SHP77 treated with DMSO at 0.1 percent for 48 hours (cell line): ENCODE results near the gene STAT2.
"Not testable (repeated sequence)": the region's sequence is repeated elsewhere in the genome, so short reads cannot be mapped to it uniquely, and the experiment has no call there.

Source experiments
- DNase-seq: peaks from one replicate; lab custom pipeline; 2025; lab: John Stamatoyannopoulos, UW

Gene STAT2

DNA sequence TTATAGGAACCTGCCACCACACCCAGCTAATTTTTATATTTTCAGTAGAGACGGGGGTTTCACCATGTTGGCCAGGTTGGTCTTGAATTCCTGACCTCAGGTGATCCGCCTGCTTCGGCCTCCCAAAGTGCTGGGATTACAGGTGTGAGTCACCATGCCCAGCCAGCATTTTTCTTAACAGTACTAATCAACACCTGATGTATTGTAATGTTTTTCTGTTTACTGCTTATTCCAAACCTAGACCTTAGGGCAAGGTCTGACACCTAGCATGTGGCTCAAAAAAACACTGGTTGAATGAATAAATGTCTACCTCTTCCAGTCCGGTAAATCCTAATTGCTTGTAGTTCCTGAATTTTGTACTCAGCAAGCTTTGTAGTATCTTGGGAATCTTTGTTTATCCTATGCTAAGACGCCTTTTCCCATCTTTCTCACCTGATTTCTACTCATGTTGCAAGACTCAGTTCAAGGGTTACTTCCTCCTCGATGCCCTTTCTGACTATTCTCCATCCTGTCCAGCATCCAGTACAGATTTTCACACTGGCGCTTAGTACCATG lies 28.9 kb downstream of the STAT2 start:
- no peak for DNase-seq

DNA sequence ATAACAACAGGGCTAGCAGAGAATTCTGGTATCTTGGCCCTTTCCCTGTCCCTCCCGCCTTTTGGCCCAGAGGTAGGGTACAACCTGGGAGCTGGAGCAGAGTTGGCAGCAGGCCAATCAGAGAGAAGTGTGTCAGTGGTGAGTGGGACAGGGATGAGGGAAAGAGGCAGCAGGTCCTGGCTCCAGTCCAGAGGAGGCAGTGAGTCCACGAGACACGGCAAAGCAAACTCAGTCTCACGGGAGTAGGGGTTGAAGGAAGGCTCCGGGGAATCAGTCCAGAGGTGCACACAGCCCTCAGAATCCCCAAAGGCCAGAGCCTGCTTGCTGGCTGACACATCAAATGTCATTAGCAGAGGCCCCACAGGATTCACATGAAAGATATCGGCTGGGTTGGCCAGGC lies 33.4 kb downstream of the STAT2 start:
- no peak for DNase-seq

DNA sequence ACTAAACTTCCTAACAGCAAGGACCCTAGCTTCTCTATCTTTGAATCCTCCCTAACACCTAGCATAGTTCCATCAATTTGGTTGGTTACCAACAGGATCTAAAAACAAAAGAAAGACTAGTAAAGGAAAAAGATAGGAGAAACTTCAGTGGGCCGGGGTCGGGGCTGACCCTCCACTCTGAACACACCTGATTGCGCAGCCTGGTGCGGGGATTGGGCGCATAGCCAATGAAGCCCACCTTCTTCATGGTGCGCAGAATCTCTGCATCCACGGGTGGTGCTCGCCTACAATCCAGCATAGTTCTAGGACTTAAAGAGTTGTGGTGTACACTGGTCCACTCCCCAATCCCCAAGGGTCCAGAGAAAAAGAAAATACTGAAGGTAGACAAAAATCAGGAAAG lies 33.8 kb downstream of the STAT2 start:
- no peak for DNase-seq

DNA sequence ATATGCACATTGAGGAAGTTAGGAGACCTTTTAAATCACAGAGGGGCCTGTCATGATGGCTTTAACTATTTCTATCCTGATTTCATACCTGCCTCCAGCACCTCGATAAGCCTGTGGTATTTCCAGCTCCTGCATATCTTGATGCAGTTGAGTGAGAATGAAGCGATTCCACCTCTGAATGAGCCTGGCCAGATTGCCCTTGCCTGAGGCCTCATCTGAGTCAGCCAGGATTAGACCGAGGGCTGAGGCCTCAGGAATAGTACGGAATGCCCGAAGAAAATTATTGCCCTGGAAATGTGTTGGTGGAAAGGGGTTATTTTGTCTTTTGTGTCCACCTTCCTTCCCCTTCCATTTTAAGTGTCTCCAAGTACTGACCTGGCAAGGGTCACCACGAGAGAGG lies 35.7 kb downstream of the STAT2 start:
- no peak for DNase-seq

DNA sequence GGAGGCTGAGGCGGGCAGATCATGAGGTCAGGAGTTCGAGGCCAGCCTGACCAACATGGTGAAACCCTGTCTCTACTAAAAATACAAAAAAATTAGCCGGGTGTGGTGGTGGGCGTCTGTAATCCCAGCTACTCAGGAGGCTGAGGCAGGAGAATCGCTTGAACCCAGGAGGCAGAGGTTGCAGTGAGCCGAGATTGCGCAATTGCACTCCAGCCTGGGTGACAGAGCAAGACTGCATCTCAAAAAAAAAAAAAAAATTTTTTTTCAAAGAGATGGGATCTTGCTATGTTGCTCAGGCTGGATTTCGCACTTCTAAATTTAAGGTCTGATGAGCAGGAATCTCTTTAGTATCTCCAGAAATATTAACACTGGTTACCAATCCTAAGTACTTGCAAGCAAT lies 38.3 kb downstream of the STAT2 start:
- not testable (repeated sequence) for DNase-seq

DNA sequence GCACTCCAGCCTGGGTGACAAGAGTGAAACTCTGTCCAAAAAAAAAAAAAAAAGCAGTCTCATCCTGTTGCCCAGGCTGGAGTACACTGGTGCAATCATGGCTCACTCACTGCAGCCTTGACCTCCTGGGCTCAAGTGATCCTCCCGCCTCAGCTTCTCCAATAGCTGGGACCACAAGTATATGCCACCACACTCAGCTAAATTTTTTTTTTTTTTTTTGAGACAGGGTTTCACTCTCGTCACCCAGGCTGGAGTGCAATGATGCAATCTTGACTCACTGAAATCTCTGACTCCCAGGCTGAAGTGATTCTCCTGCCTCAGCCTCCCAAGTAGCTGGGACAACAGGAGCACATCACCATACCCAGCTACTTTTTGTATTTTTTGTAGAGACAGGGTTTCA lies 38.9 kb downstream of the STAT2 start:
- DNase-seq: no peak

DNA sequence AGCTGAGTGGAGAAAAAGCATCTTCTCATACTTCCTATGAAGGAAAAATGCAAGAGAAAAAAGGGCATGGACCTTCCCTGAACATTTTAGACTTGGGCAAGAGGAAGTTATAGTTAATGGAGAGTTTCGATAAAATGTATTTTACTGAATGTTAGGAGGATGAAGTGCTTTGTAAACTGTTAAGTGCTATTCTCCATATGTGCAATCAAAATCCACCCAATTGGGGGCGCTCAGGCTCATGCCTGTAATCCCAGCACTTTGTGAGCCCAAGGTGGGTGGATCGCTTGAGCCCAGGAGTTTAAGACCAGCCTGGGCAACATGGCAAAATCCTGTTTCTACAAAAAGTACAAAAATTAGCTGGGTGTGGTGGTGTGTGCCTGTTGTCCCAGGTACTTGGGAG lies 42.2 kb downstream of the STAT2 start:
- DNase-seq: no peak

DNA sequence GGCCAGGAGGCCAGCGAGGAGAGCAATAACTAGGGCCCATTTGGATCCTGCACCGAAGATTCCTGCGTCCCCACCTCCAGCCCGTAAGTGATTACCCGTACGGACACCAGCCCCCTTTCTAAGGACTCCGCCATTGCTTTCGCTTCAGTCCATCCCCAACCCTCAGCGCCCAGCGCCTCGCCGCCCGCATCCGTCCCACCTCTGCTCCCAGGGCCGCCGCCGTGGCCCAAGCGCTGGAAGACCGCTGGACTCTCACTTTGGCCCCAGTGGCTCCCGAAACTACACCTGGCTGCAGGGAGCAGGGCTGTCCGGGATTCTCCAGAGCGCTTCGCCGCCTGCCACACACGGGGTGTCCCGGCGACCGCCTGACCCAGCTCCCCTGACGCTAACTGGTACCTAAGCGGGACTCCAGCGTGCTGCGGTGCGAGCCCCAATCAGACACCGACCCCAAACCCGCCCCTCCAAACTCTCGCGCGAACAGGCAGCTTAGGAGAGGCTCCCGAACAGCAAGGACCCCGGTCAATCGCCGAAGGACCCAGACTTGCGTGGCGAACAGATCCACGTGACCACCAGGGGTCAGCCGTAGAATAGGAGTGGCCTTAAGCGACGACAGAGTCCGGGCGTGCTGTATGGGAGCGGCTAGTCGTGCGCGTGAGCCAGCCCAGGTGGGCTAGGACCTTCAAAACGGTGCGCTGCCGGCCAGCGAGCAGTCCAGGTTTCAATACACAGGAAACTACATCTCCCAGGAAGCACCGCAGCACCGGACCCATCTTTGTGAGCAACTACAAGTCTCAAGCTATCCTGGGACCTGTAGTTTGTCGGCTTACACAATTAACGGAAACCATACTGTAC lies 44.1 kb downstream of the STAT2 start, which contains the start of gene CNPY2:
Gene CNPY2 (minus strand): TSS at position 367 of the 852 bp plus-strand sequence. CDS start 771 bp downstream, outside the sequence.
- peak; percentile 98 for DNase-seq

DNA sequence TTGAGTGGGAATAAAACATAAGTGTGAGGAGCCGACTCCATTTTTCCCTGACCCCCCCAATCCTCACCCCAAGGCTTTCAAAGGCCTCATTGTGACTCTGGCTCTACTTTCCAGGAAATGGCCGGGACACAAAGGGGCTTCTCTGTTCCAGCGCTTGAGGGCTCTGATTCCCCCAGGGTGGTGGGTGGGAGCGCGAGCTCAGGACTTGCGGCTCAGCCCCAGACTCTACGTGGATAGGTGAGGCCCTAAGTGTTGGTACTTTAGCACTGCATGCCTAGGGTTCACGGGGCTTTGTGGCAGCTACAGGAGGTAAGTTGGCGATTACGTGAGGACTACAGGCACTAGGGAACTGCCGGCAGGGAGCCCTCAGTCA lies 44.7 kb downstream of the STAT2 start:
- no peak for DNase-seq

DNA sequence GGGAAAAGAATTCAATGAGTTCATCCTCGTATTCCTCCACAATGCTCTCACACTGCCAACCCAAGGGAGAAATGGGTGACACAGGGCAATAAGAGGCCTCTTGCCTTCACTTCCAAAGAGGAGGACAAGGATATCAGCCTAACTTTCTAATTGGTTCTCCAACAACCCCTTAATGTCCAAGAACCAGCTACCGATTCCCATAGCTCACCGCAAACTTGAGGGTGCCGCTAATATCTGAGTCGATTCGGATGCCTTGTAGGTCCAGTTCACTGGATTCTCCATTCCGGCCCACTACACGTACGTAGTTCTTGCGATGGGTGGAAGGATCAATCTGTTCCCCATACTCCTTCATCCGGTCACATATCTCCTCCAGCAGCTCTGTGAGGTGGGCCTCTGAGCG lies 48.9 kb downstream of the STAT2 start:
- no peak for DNase-seq

DNA sequence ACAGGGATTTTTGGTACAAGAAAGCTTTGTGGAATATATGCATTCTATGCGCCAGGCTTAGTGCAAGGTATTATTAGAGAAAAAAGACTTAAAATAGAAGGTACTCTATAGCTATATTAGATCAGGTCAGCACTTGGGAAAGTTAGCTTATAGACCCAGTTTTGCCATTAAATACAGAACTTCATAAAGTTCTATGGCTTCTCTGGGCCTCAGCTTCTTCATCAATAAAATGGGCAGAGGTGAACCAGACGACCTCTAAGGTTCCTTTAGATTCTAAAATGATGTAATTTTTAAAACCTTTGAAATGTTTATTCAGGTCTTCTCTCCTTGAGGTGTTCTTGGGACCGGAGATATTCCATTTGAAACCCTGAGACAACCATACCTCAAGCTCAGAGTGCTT lies 51.2 kb downstream of the STAT2 start:
- DNase-seq: no peak

DNA sequence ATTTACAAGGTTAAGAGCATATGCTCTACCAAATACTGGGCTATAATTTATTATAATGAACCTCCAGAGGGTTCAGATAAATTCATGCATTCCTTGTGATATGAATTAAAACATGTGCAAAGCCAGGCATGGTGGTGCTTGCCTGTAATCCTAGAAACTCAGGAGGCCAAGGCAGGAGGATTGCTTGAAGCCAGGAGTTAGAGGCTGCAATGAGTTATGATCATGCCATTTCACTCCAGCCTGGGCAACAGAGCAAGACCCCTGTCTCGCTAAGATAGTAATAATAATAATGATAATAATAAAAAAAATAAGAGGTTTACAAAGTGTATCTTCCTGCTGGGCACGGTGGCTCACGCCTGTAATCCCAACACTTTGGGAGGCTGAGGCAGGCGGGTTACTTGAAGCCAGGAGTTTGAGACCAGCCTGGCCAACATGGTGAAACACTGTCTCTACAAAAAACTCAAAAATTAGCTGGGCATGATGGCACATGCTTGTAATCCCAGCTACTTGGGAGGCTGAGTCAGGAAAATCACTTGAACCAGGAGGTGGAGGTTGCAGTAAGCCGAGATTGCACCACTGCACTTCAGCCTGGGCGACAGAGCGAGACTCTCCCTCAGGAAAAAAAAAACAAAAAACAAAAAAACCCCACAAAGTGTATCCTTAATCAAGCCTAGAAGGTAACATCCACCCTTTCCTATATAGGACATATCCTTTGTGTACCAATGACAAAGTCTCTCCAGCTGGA lies 52.5 kb downstream of the STAT2 start:
- DNase-seq: no peak

DNA sequence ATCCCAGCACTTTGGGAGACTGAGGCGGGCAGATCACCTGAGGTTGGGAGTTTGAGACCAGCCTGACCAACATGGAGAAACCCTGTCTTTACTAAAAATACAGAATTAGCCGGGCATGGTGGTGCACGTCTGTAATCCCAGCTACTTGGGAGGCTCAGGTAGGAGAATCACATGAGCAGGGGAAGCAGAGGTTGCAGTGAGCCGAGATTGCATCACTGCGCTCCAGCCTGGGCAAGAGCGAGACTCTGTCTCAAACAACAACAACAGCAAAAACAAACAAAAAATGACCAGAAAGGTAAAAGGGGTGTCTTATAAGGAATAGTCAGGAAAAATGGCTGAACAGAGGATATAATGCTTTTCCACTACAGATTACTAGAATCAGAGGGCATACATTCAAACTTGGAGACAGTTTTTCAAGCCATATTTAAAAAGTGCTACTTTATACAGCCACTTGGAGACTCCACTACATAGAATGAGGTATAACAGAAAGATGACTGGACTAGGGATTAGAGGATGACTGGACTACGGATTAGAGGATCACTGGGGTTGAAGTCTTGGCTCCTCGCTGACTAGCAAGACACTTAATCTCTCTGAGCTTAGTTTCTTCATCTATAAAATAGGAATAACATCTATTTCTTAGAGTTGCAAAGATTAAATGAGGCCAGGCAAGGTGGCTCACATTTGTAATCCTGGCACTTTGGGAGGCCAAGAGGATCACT lies 54.9 kb downstream of the STAT2 start:
- DNase-seq: no peak

DNA sequence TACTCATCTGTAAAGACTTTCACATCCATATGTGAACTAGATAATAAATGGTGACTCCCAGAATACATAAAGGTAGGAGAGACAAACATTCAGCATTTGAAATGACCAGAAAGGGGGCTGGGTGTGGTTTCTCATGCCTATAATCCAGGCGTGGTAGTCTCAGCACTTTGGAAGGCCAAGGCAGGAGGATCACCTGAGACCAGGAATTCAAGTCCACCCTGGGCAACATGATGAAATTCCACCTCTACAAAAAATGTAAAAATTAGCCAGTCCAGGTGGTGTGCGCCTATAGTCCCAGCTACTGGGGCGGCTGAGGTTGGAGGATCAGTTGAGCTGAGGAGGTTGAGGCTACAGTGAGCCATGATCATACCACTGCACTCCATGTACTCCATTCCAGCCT lies 55.6 kb downstream of the STAT2 start:
- no peak for DNase-seq

DNA sequence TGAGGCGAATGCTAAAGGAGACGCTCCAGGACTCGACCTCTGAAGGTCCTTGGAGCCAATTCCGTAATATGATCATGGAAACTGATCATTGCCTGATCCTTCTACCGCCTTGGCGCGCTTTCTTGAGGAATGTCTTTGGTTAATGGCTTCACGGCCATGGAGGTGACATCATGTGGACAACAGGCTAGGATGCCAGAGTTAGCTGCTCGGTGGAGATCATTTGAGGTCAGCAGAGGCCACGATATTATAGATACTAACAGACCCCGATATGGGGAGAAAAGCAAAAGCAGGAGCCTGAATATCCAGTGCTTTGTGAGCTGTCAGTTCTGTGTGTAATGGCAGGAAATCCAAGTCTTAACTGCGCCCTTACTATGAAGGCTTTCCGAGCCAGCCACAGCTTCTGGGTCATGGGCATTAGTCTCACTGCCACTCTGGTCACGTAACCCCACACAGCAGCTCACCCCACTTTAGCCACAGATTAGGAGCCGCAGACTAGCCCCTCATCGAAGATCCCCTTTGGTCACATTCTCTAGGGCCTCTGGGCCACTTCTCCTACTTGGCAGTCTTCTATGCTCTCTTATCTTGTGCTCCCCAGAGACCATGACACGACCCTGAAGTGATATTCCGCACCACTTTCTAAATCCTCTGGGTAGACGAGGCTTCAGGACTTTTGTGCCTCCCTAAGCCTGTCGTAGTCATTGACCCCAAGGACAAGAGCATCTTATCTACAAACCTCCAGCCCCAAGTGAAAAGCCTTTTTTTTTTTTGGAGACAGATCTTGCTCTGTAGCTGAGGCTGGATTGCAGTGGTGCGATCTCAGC lies 59.1 kb downstream of the STAT2 start:
- DNase-seq: no peak

DNA sequence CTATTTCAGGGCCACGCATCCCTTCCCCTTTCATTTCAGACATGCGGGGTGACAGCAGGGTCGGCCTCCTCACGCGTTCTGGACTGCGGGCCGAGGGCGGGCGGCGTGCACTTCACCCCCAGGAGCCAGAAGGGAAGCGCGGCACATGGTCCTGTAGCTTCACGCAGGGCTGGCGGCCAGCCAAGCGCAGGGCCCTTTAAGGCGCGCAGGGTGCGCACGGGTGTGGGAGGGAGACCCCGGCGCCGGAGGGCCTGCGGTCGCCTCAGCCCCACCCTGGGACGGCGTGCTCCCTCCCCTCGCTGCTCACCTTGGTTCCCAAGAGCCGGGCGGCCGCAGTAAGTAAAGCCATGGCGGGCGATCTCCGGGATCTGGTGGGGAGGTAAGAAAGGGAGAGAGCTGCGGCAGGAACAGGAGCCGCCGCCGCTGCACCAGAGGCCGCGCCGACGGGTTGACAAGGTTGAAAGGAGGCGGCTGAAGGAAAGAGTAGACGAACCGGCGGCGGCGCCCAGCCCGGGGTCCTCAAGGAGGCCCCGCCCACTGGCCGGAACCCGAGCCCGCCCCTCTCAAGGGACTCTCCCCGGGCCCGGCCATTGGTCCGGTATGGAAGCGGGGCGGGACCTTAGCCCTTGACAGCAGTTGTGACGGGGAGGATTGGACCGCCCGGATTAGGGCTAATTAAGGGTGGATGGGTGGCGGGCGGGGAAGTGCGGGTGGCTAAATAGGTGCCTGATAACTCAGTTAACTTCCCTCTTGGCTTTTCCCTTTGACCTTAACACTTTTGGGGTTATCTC lies 59.9 kb downstream of the STAT2 start, which contains the start of gene CS:
Gene CS (minus strand): TSS at position 478 of the 791 bp plus-strand sequence. CDS start 129 bp downstream, at position 349.
- DNase-seq: peak; percentile 90

DNA sequence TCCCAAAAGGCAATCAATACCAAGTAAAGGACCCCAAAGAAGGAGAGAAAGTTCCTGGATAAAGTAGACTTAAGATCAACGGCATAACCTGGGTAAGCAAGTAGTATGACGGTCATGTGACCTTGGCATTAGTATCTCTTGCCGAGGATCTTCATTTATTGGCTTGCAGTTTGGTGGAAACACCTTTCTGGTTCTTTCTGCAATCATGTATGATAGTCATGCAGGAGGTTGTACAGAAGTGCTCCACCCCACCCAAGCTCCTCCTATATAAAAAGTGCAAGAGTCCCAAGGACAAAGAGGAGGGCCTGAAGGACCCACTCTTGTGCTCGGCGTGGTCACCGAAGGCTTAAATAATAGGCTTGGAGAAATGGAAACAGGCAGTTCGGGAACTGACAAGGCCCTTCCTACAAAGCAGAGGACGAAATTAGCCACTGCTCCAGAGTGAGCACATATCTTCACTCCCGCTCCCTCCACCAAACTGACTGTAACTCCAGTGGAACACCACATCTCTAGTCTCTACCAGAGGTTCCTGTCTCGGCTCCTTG lies 60.5 kb downstream of the STAT2 start:
- DNase-seq: no peak

DNA sequence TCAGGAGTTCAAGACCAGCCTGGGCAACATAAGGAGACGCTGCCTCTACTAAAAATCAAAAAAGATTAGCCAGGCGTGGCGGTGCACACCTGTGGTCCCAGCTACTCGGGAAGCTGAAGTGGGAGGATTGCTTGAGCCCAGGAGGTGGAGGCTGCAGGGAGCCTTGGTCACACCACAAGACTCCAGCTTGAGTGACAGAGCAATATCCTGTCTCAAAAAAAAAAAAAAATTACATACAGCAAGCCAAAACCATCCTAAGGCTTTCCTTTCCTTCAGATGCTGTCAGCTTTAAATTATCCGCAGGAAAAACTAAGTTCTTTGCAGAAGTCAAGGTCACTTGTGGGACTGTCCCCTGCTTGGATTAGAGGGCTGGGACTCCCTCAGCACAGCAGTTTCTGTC lies 61.1 kb downstream of the STAT2 start:
- no peak for DNase-seq

DNA sequence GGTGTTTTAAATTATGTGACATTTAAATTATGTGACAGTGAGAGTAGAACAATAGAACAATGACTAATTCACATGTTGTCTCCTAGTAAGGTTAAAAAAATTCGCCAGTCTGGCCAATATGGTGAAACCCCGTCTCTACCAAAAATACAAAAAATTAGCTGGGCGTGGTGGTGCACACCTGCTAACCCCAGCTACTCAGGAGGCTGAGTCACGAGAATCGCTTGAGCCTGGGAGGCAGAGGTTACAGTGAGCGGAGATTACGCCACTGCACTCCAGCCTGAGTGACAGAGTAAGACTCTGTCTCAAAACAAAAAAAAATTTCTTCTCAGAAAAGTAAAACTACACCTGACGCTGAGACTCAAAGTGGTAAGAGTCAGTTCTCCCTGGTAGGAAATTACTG lies 62.5 kb downstream of the STAT2 start:
- no peak for DNase-seq

DNA sequence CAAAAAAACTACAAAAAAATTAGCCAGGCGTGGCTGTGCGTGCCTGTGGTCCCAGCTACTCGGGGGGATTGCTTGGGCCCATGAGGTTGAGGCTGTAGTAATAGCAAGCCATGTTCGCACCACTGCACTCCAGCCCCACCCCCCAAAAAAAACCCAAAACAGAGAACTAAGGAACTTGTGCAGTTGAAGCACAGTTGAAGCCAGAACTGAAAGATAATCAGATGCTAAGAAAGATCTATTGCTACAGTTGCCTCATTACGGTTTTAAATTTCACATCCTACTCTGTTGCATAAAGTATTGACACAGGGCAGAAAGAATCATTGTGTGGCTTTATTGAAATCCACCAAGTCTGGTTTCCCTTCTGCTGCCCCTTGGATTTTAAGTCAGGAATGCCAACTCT lies 63.6 kb downstream of the STAT2 start:
- no peak for DNase-seq
